HAP-1 (cell line): ENCODE measurements around the gene PLEK2.

ENCODE experiments used
- DNase-seq, 2 experiments: peaks; one replicate each; pipeline ENCODE4 v3.0.0-alpha.2; 2016 to 2020; ENCODE audit warnings: low spot score in 2 of 2
- H3K27me3 ChIP-seq: fragments of 250-450 bp; sonication (Bioruptor Pico); 2 replicates; pipeline ENCODE4 v1.5.1; 2020; ENCODE audit warnings: low read depth, mild to moderate bottlenecking, moderate library complexity
- H3K36me3 ChIP-seq: fragments of 250-450 bp; sonication (Bioruptor Pico); replicated peaks from 2 replicates; pipeline ENCODE4 v1.5.1; 2020; ENCODE audit warnings: mild to moderate bottlenecking
- H3K4me1 ChIP-seq: fragments of 250-450 bp; sonication (Bioruptor Pico); 2 replicates; pipeline ENCODE4 v1.5.1; 2020; ENCODE audit warnings: mild to moderate bottlenecking
- H3K4me3 ChIP-seq: fragments of 250-450 bp; sonication (Bioruptor Pico); 2 replicates; pipeline ENCODE4 v1.5.1; 2020; ENCODE audit warnings: mild to moderate bottlenecking, moderate library complexity
- H3K9me3 ChIP-seq: fragments of 250-450 bp; sonication (Bioruptor Pico); 2 replicates; pipeline ENCODE4 v1.5.1; 2020; ENCODE audit warnings: mild to moderate bottlenecking, moderate library complexity
- in situ Hi-C: fragments of 300-500 bp; cut with MboI; formaldehyde crosslinking; loops from 3 replicates; pipeline ENCODE4 v1.14.3; 2020; ENCODE audit warnings: low sequenced_read_pairs, inconsistent platforms, mixed read lengths

The PLEK2 gene

DNA sequence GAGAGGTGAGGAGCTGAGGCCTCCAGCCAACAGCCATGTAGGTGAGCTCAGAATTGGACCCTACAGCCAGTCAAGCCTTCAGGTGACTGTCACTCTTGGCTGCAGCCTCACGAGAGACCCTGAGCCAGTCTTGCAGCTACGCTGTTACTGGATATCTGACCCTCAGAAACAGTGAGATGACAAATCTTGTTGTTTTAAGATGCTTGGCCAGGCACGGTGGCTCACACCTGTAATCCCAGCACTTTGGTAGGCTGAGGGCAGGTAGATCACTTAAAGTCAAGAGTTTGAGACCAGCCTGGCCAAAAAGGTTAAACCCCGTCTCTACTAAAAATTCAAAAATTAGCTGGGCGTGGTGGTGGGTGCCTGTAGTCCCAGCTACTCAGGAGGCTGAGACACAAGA, 6.2 kb downstream of the PLEK2 start:
- H3K9me3 ChIP-seq = no peaks in the 10 kb centered on the region
- H3K4me1 ChIP-seq = no peaks in the 10 kb centered on the region
- no peak overlapping the region for H3K4me3 ChIP-seq
- H3K27me3 ChIP-seq = no peaks in the 10 kb centered on the region
- in situ Hi-C loops = no loop called here
- no peaks in the 10 kb centered on the region for H3K36me3 ChIP-seq
- no peak for DNase-seq

DNA sequence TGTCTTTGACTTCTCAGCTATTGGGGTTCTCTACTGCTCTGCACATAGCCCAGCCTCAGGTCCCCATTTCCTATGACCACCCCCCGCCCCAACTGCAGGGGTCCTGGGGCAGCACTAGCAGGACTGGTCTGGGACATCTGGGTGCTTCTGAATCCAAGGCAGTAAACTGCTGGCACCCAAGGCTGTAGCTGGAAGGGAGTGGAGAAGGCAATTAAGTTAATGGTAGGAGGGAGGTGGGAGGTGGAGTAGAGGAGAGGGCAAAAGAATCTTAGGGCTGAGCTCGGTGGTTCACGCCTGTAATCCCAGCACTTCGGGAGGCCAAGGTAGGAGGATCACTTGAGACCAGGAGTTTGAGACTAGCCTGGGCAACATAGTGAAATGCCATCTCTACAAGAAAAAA, 11.5 kb downstream of the PLEK2 start:
- Histone ChIP-seq H3K9me3 (no peaks in the 10 kb centered on the region), H3K4me1 (no peaks in the 10 kb centered on the region)
- in situ Hi-C loops = no loop called here

DNA sequence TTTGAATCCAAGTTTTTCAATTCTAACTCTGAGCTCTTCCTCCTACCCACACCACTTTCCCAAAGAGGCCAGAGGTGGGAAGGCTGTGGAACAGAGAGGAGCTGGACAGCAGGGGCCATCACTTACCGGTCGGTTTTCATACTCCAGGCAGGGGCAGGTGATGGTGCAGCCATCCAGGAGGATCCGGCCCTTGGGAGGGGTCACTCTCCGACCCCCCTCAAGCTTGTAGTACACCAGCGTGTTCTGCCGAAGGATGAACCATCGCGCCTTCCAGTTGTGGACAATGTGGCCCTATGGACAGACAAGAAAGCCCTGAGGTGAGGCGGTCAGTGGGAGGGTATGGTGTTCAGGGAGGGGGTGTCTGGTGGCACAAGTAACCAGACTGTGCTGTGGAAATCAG, 14.4 kb downstream of the PLEK2 start:
- Histone ChIP-seq H3K4me3 (no peak overlapping the region), H3K36me3 (no peaks in the 10 kb centered on the region)

More for the DNA sequence above, 11.5 kb downstream of the PLEK2 start:
- no peak for DNase-seq
- no peaks in the 10 kb centered on the region for H3K36me3 ChIP-seq
- H3K27me3 ChIP-seq = peaks cover 3% of the 10 kb centered on the region; the same call in 1 of the 2 replicates
- H3K4me3 ChIP-seq = no peak overlapping the region

DNA sequence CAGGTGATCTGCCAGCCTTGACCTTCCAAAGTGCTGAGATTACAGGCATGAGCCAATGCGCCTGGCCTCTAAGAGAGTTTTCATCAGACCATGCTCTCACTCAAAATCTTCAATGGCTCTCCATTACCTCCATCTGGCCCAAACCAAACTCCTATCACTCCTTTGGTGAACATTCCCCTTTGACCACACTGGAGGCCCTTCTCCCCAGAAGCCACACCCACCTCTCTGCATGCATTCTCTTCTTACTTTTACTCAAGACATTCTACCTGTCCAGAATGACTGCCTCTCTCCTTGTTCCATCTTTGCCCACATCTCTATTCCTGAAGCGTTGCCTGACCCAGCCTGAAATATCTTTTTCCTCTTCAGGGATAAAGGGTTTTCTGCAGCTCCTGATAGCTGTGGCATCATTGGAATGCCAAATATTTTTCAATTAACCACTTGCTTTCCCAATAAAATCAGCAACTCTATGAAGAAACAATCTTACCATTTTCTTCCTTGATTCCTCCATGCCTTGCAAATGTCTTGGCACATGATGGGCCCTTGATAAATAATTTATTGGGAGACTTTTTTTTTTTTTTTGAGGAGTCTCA, 15.5 kb downstream of the PLEK2 start:
- no peak for DNase-seq
- Histone ChIP-seq H3K4me1 (no peaks in the 10 kb centered on the region), H3K27me3 (peaks cover 3% of the 10 kb centered on the region; the same call in 1 of the 2 replicates), H3K36me3 (no peaks in the 10 kb centered on the region), H3K4me3 (no peak overlapping the region), H3K9me3 (no peaks in the 10 kb centered on the region)
- in situ Hi-C loops = no loop called here

More for the DNA sequence above, 14.4 kb downstream of the PLEK2 start:
- DNase-seq = no peak
- Histone ChIP-seq H3K4me1 (no peaks in the 10 kb centered on the region), H3K27me3 (peaks cover 3% of the 10 kb centered on the region; the same call in 1 of the 2 replicates), H3K9me3 (no peaks in the 10 kb centered on the region)
- in situ Hi-C loops = no loop called here

- H3K4me1 ChIP-seq = no peaks in the 10 kb centered on the region
- in situ Hi-C loops = no loop called here
- H3K9me3 ChIP-seq = no peaks in the 10 kb centered on the region
- H3K36me3 ChIP-seq = no peaks in the 10 kb centered on the region
- no peak for DNase-seq
- H3K4me3 ChIP-seq = no peak overlapping the region
- H3K27me3 ChIP-seq = peaks cover 3% of the 10 kb centered on the region; the same call in 1 of the 2 replicates
Measured at GRCh38 chr14:67395876-67396189, 16.1 kb downstream of the PLEK2 start.

GRCh38 chr14:67395086-67395875, 16.7 kb downstream of the PLEK2 start:
- Histone ChIP-seq H3K36me3 (no peaks in the 10 kb centered on the region), H3K27me3 (peaks cover 3% of the 10 kb centered on the region; the same call in 1 of the 2 replicates), H3K4me3 (no peak overlapping the region), H3K9me3 (no peaks in the 10 kb centered on the region), H3K4me1 (no peaks in the 10 kb centered on the region)
- in situ Hi-C loops = no loop called here
- no peak for DNase-seq

- no peaks in the 10 kb centered on the region for H3K4me1 ChIP-seq
- H3K27me3 ChIP-seq = no peaks in the 10 kb centered on the region
- no peak for DNase-seq
- H3K36me3 ChIP-seq = no peaks in the 10 kb centered on the region
- H3K4me3 ChIP-seq = no peak overlapping the region
- in situ Hi-C loops = no loop called here
- H3K9me3 ChIP-seq = no peaks in the 10 kb centered on the region
Measured at GRCh38 chr14:67393689-67394088, 18.3 kb downstream of the PLEK2 start.

DNA sequence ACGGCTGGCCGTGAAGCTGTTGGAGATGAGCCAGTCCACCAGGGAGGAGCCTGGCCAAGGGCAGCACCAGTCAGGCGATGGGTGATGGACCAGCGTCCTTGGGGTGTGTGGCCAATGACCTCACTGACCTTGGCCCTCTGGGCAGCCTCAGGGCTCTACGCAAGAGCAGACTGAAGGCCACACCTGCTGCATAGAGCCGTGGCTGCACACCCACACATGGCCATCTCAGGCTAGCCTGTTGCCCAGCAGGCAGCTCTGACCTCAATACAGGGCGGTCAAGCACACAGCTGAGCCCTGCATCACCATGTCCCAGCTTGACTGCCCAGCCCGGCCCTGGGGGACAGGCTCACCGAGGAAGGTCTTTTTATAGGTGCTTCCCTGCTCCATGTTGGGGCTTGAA, 19.2 kb downstream of the PLEK2 start:
- Histone ChIP-seq H3K4me3 (no peak overlapping the region), H3K27me3 (no peaks in the 10 kb centered on the region), H3K36me3 (no peaks in the 10 kb centered on the region), H3K4me1 (no peaks in the 10 kb centered on the region), H3K9me3 (no peaks in the 10 kb centered on the region)
- in situ Hi-C loops = no loop called here
- no peak for DNase-seq

GRCh38 chr14:67392123-67392522, 19.8 kb downstream of the PLEK2 start:
- H3K36me3 ChIP-seq = 0 out of 2 replicates have a peak, but pooled peaks cover 5% of the 10 kb centered on the region
- no peaks in the 10 kb centered on the region for H3K4me1 ChIP-seq
- no peaks in the 10 kb centered on the region for H3K27me3 ChIP-seq
- no peak overlapping the region for H3K4me3 ChIP-seq
- in situ Hi-C loops = no loop called here
- DNase-seq = no peak
- H3K9me3 ChIP-seq = no peaks in the 10 kb centered on the region

GRCh38 chr14:67391268-67391667, 20.7 kb downstream of the PLEK2 start:
- no peaks in the 10 kb centered on the region for H3K9me3 ChIP-seq
- in situ Hi-C loops = no loop called here

GRCh38 chr14:67389811-67390534, 22.0 kb downstream of the PLEK2 start:
- DNase-seq = no peak
- Histone ChIP-seq H3K9me3 (no peaks in the 10 kb centered on the region), H3K36me3 (peaks cover 14% of the 10 kb centered on the region), H3K4me3 (no peak overlapping the region), H3K27me3 (no peaks in the 10 kb centered on the region), H3K4me1 (no peaks in the 10 kb centered on the region)
- in situ Hi-C loops = no loop called here

More at GRCh38 chr14:67391268-67391667, 20.7 kb downstream of the PLEK2 start:
- no peaks in the 10 kb centered on the region for H3K27me3 ChIP-seq
- H3K4me1 ChIP-seq = no peaks in the 10 kb centered on the region
- H3K4me3 ChIP-seq = no peak overlapping the region
- 0 out of 2 replicates have a peak, but pooled peaks cover 7% of the 10 kb centered on the region for H3K36me3 ChIP-seq
- DNase-seq = no peak

GRCh38 chr14:67389275-67389674, 22.7 kb downstream of the PLEK2 start:
- Histone ChIP-seq H3K9me3 (no peaks in the 10 kb centered on the region), H3K36me3 (peaks cover 21% of the 10 kb centered on the region), H3K4me3 (no peak overlapping the region), H3K27me3 (no peaks in the 10 kb centered on the region), H3K4me1 (no peaks in the 10 kb centered on the region)
- no peak for DNase-seq
- in situ Hi-C loops = no loop called here

DNA sequence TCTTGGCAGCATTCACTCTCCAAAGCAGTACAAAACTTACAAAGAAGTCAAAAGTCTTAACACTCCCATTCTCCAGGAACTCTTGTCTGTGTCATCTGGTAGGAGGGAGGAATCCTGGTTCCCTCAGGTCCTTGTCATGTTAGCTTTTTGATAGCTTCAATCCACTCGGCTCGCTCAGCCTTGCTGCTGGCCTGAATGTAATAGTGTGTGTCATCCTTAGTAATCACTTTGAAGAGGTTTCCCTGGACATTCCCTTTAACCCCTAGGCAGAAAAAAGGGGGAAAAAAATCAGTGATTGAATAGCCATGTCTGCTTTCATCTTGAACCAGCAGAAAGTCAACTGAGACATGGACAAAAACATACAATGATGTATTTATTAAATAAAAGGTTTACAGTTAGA, 24.8 kb downstream of the PLEK2 start:
- no peak for DNase-seq
- Histone ChIP-seq H3K27me3 (no peaks in the 10 kb centered on the region), H3K36me3 (peaks cover 38% of the 10 kb centered on the region), H3K4me3 (no peak overlapping the region), H3K4me1 (no peaks in the 10 kb centered on the region), H3K9me3 (no peaks in the 10 kb centered on the region)
- in situ Hi-C loops = no loop called here

DNA sequence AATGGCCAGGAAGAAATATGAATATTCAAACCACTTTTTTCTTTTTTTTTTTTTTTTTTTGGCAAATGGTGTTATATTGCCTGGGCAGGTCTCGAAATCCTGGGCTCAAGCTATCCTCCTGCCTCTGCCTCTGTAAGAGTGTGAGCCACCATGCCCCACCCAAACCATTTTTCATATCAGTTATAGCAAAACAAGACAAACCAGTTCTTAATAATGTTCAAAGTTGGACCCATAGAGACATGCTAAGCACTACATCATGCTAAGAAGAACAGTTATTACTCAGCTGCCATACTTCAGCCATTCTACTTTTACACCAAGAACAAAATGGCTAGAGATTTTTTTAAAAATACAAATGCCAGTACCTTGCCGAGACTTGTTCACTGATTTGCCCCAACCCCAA, 26.3 kb downstream of the PLEK2 start:
- Histone ChIP-seq H3K36me3 (peaks cover 54% of the 10 kb centered on the region), H3K4me3 (no peak overlapping the region), H3K27me3 (no peaks in the 10 kb centered on the region), H3K4me1 (no peaks in the 10 kb centered on the region), H3K9me3 (no peaks in the 10 kb centered on the region)
- DNase-seq = no peak
- in situ Hi-C loops = no loop called here
